GM21825 (cell line): Measurements from ENCODE around the gene MID1.

ENCODE experiments used
- ATAC-seq: cut with Tn5 transposase; IDR thresholded peaks from one replicate; pipeline ENCODE4 v1.9.1; 2021; ENCODE audit warnings: mild to moderate bottlenecking, moderate library complexity; ENCODE audit not compliant: unreplicated experiment

The MID1 gene, protein sequence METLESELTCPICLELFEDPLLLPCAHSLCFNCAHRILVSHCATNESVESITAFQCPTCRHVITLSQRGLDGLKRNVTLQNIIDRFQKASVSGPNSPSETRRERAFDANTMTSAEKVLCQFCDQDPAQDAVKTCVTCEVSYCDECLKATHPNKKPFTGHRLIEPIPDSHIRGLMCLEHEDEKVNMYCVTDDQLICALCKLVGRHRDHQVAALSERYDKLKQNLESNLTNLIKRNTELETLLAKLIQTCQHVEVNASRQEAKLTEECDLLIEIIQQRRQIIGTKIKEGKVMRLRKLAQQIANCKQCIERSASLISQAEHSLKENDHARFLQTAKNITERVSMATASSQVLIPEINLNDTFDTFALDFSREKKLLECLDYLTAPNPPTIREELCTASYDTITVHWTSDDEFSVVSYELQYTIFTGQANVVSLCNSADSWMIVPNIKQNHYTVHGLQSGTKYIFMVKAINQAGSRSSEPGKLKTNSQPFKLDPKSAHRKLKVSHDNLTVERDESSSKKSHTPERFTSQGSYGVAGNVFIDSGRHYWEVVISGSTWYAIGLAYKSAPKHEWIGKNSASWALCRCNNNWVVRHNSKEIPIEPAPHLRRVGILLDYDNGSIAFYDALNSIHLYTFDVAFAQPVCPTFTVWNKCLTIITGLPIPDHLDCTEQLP

GRCh38 chrX:10620121-10620699 lies at the start of gene MID1:
TSS of gene MID1 (minus strand) at chrX:10620585. CDS start at chrX:10567547, 53,038 bp downstream.
- ATAC-seq: no peak

GRCh38 chrX:10667143-10667542 lies 46.8 kb upstream of the MID1 start:
- no peak for ATAC-seq

DNA sequence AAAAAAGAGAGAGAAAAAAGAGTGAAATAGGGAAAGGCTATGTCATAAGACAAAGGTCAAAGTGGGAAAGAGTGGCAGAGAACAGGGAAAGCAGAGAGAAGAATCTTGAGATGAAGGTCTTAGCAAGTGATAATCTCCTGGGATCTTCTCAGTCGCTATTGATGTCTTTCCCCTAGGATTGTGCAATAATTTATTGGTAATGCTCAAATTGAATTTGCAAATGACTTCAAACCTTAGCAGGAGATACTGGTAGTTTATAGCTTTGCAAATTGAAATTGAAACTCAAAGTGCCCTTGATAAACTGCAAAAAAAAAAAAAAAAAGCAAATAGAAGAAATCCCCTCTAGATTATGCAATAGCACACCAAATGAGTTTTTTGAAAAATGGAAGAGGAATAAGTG lies 45.7 kb upstream of the MID1 start:
- no peak for ATAC-seq

GRCh38 chrX:10665681-10666080 lies 45.3 kb upstream of the MID1 start:
- ATAC-seq: no peak

- ATAC-seq: no peak
Measured at GRCh38 chrX:10660171-10660570, 39.8 kb upstream of the MID1 start.

GRCh38 chrX:10656214-10656613 lies 35.8 kb upstream of the MID1 start:
- ATAC-seq: no peak

- no peak for ATAC-seq
Measured at GRCh38 chrX:10654960-10655359, 34.6 kb upstream of the MID1 start.

DNA sequence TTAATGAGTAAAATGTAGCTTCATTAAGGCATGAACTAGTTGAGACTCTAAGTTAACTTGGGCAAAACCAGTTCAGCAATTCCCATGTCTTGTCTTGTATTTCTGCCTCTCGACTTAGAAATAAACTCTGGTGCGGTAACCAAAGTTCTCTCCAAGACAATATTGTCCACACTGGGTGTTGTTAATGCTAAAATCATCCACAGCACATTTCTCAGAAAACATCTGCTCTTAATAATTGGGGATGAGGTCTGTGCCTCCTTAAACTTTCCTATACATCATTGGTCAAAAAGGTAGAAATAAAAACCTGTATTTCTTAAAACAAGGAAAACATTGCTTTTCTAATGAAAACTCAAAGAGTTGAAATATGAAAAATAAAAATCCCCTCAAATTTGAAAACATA lies 32.9 kb upstream of the MID1 start:
- no peak for ATAC-seq

- no peak for ATAC-seq
Measured at GRCh38 chrX:10649265-10649664, 28.9 kb upstream of the MID1 start.

DNA sequence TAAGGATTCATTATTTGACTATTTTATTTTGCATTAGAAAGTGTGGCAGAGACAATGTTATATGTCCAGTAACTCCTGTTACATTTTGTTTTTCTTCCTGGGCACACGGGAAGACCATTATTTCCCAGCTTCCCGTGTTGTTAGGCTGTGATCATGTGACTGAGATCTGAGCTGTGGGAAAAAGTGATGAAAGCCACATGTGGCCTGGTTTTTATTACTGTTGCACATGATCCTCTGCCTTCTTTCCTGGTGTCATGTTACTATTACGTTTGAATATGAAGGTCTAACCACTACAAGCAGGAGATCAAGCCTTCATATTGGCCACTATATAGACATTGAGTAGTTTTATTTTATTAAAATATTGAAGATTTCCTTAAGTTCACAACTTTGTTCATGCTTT lies 28.2 kb upstream of the MID1 start:
- no peak for ATAC-seq

DNA sequence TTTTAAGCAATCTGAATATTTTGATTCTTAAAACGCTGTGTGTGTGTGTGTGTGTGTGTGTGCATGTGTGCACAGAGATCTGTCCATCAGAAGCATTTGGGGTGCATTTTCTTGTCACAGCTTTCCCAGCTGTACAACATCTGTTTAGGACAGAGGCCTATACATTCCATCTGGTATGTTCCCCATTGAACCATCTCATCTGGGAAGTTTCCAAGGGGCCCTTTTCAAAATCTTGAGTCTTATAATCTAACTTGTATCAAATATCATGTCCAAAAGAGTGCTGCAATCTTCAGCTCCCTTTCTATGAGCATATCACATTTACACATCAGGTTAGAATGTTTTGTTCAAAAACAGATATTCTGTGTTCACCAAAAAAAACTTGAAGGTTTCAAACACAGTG lies 16.5 kb upstream of the MID1 start:
- no peak for ATAC-seq

DNA sequence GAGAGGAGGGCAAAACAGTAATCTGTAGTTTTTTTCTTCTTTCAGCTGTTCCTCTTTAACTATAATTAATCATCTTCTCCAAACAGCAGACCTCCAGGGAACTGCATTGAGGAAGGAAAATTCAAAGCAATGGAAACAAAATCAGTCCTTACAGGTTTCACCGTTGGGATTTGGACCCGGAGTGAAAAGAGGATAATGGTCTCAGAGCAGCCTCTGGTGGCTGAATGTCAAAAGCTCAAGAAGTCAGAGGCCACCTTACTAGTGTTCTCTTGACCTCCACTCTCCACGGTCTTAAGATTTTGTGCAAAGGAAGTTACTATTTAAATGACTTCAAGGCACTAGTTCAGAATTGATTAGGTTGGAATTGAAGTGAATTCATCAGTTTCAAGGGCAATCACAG lies 16.0 kb upstream of the MID1 start:
- no peak for ATAC-seq

- ATAC-seq: no peak
Measured at GRCh38 chrX:10634392-10635161, 14.2 kb upstream of the MID1 start.

DNA sequence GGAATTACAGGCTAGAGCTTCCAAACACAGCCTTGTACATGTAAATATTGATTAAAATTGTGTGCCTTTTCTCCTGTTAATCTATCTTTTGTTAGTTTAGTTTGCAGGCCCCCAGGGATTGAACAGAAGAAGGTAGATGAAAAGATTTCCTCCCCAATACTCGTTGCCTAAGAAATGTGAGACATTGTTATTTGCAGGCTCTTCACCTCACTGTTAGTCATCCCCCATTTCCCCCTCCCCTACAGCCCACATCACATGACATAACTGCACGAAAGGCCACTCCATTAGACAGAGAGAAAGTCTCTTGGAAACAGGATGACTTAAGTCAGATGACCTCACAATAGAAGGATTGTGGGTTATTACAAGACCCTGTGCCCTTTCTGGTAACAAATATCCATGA lies 13.3 kb upstream of the MID1 start:
- no peak for ATAC-seq

- no peak for ATAC-seq
Measured at GRCh38 chrX:10631416-10632145, 11.2 kb upstream of the MID1 start.

DNA sequence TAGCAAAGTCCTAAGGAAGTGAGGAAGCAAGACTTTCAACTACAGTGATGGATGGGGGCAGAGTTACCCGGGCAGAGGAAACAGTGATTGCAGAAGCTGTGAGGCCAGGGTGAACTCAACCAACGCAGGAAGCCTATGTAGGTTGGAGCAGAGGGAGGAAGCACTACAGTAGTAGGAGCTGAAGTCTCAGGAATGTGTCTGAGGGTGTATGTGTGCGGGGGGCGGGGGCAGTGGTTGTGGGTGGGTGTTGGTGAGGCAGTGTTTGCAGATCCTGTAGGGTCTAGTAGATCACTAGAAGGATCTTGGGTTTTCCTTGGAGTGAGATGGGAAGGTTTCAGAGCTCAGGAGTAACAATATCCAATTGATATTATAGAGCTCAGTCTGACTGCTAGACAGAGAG lies 9.9 kb upstream of the MID1 start:
- ATAC-seq: no peak

DNA sequence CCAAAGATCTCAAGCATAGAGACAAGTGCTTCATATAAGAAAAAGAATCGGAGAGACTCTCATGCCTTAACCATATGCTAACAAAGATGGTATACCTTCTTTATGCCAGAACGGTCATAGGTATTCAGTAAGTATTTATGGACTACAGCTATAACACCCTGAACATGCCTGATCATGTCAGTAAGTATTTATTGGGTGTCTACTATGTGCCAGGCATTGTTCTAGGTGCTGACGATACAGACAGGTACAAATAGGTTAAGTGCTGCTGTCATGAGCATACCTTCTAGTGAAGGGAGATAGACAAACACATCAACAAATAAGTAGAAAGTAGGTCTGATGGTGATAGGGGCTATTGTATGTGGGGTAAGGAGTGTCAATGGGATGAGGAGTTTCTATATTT lies 9.5 kb upstream of the MID1 start:
- ATAC-seq: no peak

DNA sequence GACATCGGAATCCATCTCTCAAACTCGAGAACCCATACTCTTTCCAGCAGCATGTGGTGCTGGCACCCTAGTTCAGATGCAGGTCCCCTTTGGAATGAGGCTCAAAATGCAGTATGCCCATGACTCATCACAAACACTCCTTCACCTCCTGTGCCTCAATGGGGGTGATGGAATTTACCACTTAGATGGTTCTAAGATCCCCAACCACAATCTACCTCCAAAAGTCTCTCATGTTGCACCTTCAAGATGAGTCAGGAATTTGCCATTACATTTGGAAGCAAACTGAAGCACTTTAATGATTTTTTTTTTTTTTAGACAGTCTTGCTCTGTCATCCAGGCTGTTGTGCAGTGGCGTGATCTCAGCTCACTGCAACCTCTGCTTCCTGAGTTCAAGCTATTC lies 8.5 kb upstream of the MID1 start:
- ATAC-seq: no peak

DNA sequence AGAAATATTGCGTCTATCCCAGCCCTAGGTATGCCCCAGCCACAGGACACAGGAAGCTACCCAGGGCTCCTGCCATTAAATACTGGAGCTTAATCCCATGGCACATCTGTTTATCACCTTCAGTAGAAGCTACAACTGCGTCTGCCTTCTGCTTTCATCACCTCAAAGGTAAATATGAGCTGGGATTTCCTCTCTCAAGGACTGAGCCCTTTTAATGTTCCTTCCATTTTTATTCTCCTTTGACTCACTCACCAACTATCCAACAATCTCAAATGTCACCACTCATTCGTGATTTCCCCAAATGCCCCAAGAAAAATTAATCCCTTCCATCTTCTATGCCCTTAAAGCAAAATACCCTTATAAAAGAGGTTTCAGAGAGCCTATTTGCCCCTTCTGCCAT lies 1.8 kb upstream of the MID1 start:
- no peak for ATAC-seq

DNA sequence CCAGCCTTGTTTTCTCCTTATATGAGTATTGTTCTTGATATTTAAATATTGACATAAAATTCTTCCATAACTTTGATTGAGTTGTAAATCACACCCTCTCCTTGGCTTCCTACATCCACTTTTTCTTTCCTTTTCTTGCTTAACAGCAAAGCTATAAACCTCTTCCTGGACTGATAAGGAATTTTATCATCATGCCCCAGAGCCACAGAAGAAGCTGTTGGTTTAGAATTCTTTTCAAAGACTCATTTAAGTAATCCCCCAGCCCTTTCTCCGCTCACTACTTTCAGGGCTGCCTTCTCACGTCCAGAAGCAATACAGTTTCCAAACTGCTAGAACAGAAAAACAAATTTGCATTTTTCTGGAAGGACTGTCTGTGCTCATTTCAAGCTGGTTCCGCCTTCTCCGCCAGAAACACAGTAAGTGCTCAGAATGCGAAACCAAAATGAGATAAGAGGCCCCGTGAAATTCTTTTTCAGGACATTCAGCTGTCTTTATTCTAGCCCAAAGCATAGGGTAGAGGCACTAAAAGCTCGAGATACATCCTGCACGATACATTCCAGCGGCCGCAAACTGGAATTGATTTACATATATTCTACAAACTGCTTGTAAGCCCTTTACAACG lies 849 bp downstream of the MID1 start:
- ATAC-seq: no peak
